HT1080 (cell line): ENCODE results near the gene TMEM150A. TPM values are rescaled to one million over a fixed set of nuclear protein-coding genes. Genes with fewer than 3 reads are reported as not detected.
"Not testable (repeated sequence)": the region's sequence is repeated elsewhere in the genome, so short reads cannot be mapped to it uniquely, and the experiment has no call there.

ENCODE experiments used
- DNase-seq: peaks from one replicate; pipeline ENCODE4 v3.0.0-alpha.2; 2015; ENCODE audit warnings: low read depth
- total RNA-seq: library from RNA; depleted of rRNA; stranded (reverse); fragments of >200 nt; shearing (Covaris generic); gene quantifications from 2 replicates; pipeline ENCODE4 v1.2.3, GENCODE V29; 2014

Gene TMEM150A
- total RNA-seq, 1 experiment from 2014 or later = 9.7 TPM

DNA sequence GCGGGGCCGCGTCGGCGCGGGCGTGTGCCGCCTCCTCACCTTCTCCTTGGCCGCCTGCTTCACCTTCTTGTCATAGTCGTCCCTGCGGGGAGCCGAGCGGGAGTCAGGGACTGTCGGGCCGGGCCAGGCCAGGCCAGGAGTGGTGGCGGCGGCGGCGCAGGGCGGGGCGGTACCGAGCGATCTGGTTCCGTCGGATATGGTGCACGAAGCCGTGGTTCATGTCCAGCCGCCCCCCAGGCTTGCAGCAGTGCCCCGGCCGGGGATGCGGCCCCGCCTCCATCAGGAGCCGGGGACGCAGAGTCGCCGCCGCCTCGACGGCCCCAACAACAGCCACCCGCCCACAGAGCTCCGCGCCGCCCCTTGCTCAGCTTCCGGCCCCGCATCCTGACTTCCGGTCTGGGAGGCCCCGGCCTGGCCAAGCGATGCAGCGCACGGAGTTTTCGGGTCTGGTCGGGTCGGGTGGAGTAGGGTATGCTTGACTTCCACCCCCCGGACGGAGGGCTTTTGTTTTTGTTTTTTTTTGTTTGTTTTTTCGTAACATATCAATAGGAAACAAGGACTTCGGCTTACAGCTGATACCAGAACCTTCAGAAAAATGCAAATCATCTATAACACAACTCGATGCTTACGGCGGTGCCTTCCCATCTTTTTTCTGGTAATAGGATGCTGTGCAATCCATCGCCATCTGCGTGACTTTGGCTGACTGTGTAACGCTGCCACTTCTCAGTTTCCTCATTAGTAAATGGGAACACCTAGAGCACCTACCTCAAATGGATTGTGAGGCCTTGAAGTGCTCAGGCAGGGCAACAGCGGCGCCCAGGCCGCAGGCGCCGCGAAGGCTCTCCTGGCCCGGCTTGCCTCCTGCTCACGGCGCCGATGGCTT is 9.4 kb upstream of the TMEM150A start, which contains the start of gene C2orf68:
C2orf68 (minus strand) TSS at position 362 of the 883 bp plus-strand sequence; CDS start at position 280, 82 bp downstream.
- DNase-seq = peak; percentile 84

DNA sequence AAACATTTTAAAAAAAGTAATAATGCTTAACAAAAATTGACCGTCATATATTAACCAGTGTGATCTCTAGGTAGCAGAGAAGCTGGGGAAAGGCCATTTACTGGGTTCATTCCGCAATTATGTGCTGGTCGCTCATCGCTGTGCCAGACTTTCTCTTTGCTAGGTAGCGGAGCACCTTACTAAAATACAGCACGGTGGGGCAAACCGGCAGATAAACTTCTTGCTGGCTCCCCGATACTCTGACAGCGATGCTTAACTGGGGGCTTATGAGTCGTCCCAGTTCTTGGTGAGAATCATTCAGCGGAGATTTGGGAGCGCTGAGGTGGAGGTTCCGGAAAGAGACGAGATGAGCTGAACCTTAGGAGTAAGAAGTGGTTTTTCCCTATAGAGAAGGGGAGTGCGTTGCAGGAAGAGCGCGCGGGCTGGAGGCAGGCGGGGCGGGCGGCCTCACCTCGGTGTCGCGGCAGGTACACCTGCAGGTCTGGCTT is 8.8 kb upstream of the TMEM150A start:
- DNase-seq = no peak

DNA sequence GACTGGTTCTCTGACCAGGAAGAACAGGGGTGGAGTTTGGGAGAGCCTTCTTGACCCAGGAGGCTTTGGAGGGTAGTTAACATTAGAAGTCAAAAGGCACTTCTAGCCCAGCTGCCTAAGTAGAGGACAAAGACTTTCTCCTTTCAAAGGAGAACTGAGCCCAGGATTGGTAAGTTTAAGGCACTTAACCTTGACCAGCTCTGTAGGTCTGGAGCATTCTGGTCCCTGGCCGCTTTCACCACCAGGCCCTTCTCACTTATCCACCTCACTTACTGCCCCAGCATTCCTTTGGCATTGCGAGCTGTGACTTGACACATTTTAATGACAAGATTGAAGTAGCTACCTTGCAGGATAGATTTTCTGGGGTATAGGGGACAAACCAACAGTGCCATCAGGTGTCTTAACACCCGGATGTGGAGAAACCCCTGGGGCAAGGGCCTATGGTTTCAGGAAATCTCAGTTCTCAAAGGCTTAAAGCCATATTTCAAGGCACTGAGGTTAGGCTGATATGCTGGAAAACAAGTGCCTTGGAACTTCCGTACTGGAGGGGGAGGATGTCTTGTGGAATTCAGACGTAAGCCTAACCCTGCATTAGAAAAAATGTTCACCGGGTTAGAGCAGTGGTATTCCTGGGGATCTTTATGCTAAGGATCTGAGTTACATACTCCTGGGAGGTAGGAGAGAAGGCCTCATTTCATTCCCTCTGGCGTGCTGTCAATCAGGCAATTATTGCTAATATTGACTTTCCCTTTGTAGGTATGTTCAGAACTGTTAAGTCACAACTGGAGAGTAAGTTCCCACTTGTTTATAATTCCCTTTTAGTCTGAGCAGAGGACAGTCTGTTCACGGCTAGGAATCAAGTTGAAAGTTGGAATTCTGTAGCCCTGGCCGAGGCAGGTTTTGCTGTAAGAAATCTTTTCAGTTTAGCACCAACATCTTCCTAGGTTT is 5.0 kb upstream of the TMEM150A start:
- DNase-seq = no peak

DNA sequence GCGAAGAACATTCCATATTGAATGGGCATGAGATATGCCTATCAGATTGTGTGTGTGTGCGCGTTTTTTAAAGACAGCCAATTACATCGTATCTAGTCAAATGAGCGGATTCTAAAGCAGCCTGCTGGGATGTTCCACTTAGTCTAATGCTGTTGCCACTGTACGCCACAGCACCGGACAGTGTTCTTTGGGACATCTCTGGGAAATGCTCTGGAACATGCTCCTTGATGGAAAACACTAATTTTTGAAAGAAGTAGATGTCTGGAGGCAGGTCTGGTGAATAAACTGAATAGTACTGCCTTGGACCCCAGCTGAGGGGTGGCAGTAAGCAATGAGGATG is 3.6 kb upstream of the TMEM150A start:
- DNase-seq = no peak

DNA sequence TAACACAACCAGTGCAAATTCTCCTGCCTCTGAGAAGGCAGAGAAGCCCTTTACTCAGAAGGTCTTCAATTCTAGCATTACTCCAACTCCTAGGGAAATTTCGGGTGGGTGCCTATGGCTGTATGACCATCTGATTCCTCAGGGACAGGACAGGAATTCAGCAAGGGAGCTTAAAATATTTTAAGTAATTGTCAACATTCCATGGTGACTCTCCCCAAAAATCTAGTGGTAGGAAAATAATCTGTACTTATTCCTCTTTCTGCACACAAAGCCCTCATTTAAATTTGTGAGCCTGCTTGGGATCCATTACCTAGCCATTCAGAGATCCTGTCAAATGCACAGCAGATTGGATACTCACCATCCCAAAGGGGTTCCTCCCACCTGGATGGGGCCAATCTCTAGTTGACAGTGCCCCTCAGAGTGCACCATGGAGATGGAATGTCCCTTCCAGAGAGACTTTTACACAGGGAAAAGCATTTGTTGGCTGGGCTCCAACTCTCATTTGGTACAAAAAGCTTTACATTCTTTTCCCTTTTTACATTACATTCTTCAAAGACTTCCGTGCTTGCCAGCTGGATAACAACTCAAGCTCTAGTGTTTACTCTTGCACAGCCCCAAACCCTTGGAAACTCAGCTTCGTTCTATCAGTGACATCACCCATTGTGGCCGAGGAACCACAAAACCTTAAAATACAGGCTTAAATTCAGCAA is 3.1 kb upstream of the TMEM150A start:
- DNase-seq = no peak

DNA sequence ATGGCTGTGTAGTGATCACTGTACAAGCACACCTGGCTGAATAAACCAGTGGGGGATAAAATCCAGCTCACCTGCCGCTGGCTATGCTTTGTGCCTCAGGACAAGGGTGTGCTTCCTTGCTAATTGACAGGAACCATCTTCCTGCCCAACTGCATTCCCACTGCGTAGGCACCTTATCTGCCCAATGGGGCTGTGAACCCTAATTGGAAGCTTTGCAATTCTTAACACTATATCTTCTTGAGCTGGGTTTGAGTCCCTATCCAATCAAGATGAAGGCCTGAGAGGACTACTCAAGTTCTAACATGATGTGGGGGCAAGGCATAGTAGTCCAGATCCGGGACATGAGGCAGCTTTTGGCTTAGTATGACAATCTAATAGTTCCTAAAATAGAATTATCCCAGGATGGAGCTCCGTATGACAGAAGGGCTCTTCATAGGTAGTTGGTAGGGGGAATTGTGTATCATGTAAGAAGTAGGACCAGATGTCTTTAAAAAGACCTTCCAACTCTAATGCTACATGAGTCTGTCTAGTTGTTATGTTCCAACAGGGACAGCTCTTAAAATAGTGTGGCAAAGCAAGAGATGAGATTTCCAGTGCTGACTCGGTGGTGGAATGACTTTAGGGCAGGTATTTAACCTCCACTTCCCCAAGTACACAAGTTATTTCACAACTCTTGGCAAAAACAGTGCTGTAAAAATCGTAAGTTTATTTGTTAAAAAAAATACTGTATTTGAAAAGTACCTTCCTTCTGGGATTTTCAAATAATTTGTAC is 2.3 kb upstream of the TMEM150A start:
- DNase-seq = no peak

DNA sequence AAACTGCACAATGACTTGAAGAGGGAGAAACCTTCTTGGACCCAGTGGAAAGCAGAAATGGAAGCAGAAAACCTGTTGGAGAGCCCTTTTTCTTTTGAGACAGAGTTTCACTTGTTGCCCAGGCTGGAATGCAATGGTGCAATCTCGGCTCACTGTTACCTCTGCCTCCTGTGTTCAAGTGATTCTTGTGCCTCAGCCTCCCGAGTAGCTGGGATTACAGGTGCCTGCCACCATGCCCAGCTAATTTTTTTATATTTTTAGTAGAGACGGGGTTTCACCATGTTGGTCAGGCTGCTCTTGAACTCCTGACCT is 1.6 kb upstream of the TMEM150A start:
- not testable (repeated sequence) for DNase-seq

DNA sequence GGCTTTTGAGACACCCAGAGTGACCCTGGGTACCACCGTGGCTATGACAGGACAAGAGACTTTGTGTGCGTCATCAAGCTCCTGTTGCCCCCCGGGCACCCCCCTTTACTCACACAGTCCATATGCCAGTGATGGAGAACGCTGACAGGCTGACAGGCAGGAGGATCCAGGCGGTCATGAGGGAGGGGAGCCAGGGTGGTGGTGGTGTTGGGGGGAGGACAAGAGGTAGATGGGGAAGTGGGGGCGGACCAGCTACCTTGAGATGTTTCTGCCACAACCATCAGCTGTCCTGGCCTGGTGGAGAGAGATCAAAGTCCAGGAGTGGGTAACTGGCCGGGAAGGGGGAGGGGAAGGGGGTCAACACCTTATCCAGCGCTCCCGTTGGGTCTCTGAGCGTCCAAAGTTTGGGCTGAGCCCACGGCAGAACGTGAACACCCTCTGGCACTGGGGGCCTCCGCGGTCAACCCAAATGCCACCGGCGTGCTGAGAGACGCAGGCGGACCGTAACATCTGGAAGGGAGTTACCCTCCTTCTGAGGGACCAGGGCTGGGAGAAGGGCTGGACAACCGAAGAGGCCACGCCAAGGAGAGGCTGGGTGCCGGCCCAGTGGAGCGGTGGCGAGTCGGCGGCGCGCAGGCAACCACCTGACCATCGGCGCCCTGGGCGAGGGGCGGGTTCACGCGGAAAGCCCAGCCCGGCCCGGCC is 575 bp downstream of the TMEM150A start:
- peak; percentile 27 for DNase-seq

DNA sequence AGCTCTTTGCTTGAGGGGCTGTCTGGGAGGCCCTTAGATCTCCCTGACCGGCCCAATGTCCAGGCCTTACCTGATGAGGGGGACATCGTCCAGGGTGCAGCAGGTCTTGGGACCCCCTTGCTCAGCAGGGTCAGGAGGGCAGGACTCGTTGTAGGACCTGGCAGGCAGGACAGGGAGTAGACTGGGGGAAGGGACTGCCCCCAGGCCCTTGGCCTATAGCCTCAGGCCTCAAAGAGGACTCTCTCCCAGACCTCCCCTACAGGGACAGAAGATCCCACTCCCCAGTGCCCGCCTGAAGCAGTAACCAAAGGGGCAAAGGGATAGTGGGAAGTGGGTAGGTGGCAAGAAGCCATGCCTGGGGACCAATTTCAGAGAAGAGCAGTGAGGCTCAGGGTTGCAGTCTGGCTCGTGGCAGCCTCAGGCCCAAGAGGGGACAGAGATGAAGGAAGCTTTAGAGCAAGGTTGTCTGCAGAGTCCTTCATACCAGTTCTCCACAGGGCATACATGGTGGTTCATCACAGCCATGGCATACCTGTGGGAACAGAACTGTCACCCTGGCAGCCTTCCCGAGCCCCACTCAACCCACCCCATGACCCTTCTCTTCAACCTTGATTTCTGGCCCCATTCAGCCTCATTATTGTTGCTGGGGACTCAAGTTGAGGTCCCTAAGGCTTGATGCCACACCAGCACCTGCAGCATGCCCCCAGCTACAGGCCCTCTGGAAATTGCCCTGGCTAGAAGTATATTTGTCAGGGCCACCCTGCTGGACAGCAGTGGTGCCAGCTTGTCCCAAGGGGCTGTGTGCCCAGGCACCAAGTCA is 1.3 kb downstream of the TMEM150A start:
- DNase-seq = no peak

DNA sequence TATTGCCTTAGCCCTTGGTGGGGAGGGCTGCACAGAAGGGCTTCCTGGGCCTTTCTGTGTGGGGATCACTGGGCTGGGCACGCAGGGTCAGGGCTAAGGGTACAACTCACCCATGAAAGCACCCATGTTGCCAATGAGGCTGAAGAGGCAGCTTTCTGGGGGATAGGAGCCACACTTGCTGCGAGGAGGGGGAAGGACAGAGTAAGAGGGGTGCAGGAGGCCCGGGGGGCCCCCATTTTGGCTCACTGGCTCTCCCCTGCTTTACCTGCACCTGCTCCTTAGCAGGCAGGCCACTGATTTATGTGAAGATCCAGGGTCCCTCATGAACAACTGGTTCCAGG is 2.3 kb downstream of the TMEM150A start:
- DNase-seq = no peak

DNA sequence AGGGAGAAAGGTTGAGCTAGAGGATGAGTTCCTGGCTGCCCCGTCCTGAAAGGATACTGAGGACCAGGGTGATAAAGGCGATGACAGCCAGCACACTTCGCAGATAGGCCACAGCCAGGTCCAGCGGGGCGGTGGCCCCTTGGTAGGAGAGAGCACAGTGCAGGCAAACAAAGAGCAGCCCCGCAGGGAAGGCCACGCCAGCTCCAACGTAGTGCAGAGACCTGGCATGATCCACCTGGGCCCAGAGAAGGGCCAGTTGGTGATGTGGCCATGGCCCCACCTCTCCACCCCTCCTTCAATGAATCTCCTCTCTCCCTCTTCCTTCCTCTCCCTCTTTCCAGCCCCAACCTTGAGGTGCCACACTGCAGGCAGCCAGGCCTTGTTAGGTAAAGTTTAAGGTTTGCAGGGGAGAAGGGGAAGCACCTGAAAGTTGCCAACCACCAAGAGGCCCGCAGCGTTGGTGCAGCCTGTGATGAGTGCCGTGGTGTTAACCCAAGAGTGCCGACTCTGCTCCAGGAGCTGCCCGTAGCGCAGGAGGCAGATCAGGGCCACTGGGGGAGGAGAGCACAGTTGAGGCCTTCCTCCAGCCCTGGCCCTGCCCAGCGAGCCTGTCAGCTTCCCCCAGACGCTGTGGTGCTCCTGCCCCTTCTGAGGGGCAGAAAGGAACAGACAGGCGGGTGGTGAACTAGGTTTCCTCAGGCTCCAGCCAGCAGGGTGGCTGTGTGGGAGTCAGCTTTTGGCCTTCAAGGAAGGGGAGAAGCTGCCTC is 2.8 kb downstream of the TMEM150A start:
- DNase-seq = no peak

DNA sequence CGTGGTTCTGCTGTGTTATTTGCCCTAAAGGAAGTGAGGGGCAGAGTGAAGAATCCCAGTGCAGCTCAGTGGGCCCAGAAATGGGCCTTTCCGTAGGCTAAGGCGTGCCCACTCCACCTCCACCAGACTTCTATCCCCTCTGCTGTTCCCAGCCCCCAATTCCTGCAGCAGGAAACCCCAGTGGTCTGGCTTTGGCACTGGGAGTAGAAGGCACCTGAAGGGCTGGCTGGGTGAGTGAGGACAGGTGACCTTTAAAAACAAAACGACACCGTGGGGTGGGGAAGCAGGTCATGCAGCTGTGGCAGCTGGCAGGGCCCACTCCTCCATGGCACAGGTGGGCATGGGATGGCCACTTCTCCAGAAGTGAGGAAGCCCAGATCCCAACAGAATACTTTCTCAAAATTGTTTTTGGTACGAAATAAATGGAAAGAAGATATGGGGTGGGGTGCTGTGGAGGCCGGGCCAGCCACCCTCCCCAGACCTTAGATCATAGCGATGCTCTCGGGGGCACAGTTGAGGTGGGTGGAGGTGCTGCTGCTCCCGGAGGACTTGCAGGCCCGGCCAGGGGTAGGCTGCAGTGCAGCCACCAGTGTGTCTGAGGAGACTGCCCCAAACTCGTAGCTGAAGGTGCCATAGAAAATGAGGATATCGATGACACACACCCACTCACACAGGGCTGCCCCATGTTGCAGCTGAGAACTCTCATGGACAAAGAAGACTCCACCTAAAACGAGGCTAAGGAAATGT is 3.7 kb downstream of the TMEM150A start:
- DNase-seq = no peak

DNA sequence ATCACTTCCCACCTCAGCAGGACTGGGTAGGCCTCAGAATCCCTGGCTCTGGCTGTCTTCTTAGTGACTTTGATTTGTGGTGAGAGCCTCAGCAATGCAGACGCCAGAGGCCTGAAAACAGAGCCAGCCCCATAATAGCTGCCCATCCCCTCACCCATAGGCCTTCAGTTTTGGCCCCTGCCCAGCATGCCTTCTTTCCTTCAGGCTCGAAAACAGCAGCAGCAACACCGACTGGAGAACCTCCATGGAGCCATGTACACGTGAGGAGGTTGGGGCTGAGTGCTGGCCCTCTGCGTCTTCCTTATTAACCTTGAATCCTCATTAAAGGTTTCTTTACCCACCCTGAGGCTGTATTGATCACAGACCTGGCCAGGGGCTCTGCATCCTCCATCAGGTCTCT is 5.3 kb downstream of the TMEM150A start:
- DNase-seq = no peak

DNA sequence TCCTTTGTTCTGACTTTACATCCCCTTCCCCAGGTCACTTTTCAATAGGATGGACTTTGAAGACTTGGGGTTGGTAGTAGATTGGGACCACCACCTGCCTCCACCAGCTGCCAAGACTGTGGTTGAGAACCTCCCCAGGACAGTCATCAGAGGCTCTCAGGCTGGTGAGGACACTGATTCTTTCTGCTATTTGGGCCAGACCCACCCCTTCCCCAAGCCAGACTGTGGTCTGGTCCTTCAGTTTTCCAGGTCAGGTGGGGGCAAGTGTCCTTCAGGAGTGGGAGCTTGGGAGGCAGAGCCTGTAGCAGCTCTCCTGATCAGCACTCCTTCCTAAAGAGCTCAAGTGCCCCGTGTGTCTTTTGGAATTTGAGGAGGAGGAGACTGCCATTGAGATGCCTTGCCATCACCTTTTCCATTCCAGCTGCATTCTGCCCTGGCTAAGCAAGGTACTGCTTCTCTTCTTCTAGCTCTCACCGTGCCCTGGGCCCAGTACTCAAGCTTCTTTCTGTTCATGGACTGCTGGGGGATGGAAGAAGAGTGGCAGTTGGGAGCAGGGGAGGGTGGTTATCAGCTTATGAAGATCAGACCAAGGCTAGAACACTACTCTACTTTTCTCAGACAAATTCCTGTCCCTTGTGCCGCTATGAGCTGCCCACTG is 5.9 kb downstream of the TMEM150A start:
- DNase-seq = no peak

DNA sequence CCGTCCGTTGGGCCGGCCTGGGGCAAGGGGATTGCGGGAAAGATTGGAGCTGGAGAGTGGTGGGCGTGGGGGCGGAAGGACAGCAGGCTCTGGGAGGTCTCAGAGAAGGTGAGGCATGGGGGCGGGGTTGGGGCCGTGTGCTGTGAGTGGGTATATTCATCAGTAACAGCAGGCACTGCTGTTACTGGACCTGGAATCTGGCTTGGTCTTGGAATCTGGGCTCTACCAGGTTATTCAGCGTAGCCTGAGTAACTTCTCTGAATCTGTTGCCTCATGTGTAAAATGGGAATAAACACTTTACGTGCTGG is 6.5 kb downstream of the TMEM150A start:
- no peak for DNase-seq

DNA sequence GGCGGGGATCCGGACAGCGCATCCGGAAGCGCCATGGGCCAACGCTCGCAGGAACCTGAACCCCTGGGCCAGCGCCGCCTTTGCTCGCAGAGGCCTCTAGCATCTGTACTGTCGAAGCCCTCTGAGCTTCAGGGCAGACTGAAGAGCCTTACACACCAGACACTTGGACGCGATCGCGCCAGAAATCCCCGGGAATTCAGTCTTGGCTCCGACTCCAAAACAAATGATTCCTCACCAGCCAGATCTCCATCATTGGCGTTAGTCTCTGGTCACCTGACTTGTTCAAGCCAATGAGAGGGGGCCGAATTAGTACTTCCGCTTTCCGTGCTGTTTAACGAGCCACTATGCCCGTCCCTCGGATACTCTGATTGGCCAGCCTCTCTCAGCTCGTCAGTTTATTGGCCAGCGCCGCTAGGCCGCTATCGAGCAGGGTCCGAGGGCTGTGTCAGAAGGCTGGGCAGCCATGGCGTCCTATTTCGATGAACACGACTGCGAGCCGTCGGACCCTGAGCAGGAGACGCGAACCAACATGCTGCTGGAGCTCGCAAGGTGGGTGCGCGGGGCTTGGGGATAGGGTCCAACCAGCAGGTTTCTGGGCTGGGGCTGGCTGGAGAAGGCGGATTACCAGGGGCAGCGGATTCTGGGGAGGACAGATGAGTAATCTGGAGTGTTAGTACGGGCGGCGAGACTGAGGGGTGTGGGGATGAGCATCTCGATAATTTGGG is 7.0 kb downstream of the TMEM150A start, which contains the start of gene RNF181:
RNF181 (plus strand) TSS at position 445 of the 725 bp plus-strand sequence; CDS start at position 464, 19 bp downstream.
- peak; percentile 97 for DNase-seq
